Renal cortical epithelial cell (primary cell): ENCODE results near the gene COX6B1. TPM values are rescaled to one million over a fixed set of nuclear protein-coding genes. Genes with fewer than 3 reads are reported as not detected.
A peak's percentile ranks its signal among the peaks of the same experiment; 100 is the strongest.
"Not testable (repeated sequence)": the region's sequence is repeated elsewhere in the genome, so short reads cannot be mapped to it uniquely, and the experiment has no call there.

Experiments used
- DNase-seq: peaks from one replicate; pipeline ENCODE4 v3.0.0-alpha.2; 2011; ENCODE audit warnings: low read depth
- total RNA-seq: library from RNA; depleted of rRNA; stranded (reverse); fragments of >200 nt; gene quantifications from 2 replicates; pipeline ENCODE4 v1.2.3, GENCODE V29; 2014

Gene COX6B1
- total RNA-seq, 1 donor from 2014 or later: 385 TPM

DNA sequence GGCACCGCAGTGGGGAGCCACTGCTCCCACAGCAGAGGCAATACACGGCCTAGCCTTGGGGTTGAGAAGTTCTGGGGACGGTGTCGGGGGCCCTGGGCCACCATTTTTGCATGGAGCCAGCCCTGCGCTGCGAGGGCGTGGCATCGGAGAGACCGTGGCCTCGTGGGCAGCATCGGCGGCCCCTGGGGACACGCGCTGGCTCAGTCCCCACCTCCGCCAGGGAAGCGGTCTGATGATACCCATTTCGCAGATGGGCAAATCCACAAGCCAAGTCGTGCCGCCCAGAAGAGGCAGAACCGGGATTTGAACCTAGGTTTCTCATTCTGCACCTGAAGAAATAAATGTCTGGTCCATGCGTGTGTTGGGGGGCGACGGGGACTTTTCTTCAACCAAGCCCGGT, 17.0 kb downstream of the COX6B1 start:
- DNase-seq: no peak

DNA sequence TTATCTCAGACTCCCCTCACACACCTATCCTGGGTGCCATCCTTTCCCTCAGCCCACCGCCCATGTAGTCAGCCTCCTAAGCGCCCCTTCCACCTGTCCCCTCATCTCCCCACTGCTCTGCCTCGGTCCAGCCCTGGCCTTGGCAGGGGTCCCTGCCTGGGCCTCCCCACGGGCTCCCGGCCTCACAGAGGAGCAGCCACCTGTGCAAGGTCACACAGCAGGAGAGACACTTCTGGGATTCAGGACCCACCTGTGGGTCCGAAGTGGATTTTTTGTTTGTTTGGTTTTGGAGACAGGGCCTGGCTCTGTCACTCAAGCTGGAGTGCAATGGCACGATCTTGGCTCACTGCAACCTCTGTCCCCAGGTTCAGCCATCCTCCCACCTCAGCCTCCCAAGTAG, 17.5 kb downstream of the COX6B1 start:
- no peak for DNase-seq

DNA sequence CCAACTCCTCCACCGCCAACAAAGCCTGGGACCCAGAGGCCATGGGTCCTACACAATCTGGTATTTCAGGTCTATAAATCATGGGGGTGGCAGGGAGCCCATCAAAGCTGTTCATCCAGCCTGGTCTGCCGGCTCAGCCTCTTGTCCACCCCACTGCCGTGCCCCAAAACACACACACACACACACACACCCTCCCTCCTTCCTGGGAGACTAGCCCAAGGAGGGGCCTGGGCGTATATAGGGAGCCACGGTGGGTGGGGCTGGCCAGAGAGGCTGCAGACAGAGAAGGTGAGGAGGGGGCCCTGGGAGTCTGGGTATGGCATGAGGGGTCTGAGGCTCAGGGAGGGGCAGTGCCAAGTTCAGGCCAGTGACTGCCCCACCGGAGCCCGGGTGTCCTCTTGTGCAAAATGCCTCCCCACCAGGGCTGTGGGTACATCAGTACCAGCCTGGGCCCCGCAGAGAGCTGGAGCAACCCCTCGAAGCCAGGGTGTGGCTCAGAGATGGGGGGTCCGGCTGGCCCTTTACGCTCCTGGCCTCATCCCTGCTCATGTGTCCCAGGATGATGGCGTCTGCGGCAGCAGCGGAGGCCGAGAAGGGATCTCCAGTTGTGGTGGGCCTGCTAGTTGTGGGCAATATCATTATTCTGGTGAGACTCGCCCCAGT, 18.3 kb downstream of the COX6B1 start, which contains the start of gene UPK1A:
Gene UPK1A, plus strand, starts transcription at position 267 of the 663 bp plus-strand sequence. Its CDS starts 296 bp downstream, at position 563.
- no peak for DNase-seq

DNA sequence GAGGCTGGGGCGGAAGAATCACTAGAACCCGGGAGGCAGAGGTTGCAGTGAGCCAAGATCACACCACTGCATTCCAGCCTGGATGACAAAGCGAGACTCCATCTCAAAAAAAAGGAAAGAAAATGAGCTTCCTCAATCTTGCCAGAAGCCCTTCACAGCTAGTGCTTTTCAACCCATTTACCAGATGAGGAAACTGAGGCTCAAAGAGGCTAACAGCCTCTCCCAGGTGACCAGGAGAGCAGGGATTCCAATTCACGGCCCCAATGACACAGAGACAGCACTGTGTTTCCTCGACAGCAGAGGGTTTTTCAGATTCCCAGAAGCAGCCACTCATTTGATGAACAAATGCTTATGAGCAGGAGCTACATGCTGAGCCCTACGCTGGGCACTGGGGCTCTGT, 21.4 kb downstream of the COX6B1 start:
- no peak for DNase-seq

DNA sequence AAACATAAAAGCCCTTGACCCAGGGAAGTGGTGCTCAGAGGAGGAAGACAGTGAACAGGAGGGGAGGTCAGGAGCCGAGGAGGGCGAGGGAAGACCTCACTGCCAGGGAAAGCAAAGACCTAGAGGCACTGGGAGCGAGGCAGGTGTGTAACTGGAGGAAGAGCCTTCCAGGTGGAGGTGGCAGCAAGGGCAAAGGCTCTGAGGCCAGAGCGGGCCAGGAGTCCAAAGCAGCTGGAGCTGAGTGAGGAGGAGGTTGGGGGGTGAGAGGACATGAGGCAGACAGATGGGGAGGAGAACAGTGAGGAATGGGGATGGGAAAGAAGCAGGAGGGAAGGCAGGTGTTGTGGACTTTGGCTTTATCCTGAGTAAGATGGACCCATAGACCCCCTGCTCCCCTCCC, 21.9 kb downstream of the COX6B1 start:
- DNase-seq: no peak

DNA sequence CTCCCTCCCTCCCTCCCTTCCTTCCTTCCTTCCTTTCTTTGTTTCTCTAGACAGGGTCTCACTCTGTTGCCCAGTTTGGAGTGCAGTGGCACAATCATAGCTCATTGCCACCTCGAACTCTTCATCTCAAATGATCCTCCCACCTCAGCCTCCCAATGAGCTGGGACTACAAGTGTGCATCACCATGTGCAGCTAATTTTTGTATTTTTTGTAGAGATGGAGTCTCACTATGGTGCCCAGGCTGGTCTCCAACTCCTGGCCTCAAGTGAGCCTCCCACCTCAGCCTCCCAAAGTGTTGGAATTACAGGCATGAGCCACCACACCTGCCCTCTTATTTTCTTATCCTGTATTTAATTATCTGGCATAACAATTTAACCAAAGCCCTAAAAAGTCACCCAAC, 22.6 kb downstream of the COX6B1 start:
- no peak for DNase-seq

DNA sequence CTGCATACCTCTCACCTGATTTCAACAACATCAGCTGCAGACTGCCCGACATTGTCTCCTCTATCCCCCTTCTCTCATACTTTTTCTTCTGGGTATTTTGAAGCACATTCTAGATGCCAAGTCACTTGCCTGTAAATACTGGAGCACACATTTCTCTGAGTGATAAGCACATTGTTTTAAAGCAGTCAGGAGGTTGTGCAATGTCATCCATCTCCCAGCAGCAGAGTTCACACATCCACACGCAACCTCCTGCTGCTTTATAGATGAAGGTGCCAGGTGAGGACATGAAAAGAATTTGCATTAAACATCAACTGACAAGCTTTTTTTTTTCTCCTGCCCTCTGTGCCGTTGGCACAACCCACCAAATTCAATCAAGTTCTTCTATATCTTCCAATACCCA, 23.7 kb downstream of the COX6B1 start:
- DNase-seq: peak; percentile 48

DNA sequence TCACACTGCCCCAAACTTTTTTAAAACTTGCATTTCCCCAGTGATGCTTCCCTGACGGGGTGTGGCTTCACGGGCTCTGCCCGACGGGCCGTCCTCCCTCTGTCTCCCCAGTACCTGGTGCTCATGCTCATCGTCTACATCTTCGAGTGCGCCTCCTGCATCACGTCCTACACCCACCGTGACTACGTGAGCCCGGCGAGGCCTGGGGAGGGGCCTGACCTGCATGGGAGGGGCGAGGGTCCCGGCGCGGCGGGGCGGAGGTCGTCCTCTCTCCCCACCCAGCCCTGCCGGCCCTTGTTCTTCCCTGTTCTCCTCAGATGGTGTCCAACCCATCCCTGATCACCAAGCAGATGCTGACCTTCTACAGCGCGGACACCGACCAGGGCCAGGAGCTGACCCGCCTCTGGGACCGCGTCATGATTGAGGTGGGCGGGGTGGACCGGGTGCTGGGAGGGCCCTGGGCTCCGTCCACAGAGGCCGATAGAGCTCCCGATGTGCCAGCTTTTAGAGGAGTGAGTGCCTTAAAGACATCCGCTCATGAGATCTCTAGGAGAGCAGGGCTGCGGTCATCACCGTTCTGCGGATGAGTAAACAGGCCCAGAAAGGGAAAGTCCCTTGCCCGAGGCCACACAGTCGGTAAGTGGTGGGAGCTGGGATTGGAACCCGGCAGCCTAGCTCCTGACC, 25.1 kb downstream of the COX6B1 start:
- peak; percentile 58 for DNase-seq

DNA sequence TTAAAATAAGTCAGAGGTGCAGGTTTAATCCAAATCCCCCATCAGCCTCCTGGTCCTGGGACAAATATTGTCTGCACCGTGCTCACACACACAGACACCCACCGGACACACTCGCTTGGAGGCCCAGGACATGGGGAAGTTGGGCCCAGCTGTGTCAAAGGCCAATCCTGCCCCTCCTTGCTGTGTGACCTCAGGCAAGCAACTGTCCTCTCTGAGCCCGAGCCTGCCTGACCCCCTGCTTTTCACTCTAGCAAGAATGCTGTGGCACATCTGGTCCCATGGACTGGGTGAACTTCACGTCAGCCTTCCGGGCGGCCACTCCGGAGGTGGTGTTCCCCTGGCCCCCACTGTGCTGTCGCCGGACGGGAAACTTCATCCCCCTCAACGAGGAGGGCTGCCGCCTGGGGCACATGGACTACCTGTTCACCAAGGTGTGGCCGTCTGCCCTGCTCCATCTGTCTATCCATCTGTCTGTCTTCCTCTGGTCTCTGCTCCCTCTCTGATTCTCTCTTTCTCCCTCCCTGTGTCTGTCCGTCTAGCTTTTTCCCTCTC, 27.5 kb downstream of the COX6B1 start:
- no peak for DNase-seq

DNA sequence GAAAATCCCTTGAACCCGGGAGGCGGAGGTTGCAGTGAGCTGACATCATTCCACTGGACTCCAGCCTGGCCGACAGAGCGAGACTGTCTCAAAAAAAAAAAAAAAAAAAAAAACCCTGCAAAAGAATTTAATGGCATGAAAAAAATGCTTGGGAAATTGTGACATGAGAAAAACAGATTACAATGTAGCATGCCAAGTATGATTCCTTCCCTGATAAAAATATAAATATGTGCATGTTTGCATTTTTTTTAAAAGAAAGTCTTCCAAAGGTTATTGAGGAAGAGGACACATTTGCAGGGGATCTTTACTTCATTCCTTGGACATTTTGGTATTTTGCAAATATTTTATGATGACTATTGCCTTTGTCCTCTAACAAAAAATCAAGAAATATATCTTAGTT, 41.7 kb downstream of the COX6B1 start:
- no peak for DNase-seq

DNA sequence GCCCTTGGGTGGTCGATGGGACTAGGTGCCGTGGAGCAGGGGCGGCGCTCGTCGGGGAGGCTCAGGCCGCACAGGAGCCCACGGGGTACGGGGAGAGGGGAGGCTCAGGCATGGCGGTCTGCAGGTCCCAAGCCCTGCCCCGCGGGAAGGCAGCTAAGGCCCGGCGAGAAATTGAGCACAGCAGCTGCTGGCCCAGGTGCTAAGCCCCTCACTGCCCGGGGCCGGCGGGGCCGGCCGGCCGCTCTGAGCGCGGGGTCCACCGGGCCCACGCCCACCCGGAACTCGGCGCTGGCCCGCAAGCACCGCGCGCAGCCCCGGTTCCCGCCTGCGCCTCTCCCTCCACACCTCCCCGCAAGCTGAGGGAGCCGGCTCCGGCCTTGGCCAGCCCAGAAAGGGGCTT, 43.0 kb downstream of the COX6B1 start:
- not testable (repeated sequence) for DNase-seq

DNA sequence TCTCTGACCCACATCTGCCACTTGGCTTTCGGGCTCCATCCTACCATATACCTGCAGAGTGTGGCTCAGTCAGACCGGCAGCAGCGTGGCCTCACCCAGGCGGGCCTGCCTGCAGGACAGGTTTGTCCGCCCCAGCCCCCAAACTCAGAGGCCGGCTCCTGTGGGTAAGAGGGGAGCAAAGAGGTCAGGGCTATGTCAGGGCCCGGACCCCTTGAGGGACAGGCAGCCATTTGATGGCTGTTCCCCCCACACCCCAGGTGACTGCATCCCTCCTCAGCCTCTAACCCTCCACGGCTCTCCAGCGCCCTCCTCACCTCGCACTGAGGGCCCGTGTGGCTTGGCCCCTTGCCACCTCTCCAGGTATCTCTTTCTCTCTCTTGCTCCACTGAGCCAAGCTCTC, 43.9 kb downstream of the COX6B1 start:
- DNase-seq: no peak

DNA sequence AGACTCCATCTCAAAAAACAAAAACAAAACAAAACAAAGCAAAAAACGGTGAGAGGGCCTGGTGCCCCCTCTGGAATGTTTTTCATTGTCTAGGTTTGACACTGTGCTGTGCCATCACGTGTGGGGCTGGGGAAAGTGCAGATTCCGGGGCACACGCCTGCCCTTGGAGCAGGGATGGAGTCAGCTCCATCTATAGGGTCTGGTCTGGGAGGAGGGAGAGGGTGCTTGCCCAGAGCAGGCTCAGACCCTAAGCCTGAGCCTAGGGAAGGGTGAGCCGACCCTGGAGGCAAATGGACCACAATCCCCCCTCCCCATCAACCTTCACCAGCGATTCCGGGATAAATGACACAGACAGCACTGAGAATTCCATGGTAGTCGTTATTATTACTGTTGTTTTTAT, 45.3 kb downstream of the COX6B1 start:
- no peak for DNase-seq

DNA sequence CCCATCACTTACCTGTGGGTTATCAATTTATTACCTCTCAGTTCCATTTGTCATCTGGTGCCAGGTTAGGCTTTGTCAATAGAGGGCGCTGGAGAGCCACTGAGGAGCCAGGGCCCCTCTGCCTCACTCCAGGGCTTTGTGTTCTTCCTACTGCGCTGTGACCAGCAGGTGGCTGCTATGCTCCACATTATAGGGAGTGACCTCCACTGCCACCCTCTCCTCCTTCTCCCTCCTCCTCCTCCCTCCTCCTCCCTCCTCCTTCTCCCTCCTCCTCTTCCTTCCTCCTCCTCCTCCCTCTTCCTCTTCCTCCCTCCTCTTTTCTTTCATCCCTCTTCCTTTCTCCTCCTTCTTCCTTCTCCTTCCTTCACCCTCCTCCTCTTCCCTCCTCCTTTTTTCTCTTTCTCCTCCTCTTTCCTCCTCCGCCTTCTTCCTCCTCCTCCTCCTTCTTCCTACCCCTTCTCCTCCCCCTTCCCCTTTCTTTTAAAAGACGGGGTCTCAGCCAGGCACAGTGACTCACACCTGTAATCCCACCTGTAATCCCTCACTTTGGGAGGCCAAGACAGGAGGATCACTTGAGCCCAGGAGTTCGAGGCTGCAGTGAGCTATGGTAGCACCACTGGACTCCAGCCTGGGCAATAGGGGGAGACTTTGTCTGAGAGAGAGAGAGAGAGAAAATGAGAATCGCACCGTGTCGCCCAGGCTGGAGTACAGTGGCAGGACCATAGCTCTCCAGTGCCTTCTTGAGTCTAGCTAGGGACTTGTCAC, 45.9 kb downstream of the COX6B1 start:
- DNase-seq: peak; percentile 71

DNA sequence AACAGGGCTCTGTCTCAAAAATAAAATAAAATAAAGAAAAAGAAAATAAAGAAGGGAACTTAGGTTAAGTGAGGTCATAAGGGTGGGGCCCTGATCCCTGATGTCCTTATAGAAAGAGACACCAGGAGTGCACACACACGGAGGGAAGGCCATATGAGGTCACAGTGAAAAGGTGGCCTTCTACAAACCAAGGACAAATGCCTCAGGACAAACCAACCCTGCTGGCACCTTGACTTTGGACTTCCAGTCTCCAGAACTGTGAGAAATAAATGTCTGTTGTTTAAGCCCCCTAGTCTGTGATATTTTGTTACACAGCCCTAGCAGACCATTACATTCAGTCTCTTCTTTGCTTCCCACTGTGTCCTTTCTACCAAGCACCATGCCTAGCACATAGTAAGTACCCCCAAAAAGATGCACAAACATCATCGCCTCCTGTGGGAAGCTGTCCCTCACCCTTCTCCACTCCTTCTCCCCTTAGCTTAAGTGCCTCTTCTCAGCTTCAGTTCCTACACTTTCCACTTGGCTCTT, 47.8 kb downstream of the COX6B1 start:
- no peak for DNase-seq

DNA sequence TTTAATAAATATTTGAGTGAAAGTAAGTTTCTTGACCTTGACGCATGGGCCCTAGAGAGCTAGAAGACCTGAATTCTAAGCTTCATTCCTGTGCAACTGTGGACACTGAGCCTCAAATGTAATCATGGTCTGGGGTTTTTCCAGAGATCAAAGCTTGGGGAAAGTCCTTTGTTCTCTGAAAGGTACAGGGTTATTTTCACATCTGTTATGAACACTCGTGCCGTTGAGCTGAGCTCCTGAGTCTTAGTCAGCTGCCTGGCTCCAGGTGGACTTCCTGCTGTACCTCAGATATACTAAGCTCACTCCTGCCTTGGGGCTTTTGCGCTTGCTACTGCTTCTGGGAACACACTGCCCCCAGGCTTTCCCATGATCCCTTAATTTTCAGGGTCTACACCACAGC, 48.7 kb downstream of the COX6B1 start:
- DNase-seq: no peak

DNA sequence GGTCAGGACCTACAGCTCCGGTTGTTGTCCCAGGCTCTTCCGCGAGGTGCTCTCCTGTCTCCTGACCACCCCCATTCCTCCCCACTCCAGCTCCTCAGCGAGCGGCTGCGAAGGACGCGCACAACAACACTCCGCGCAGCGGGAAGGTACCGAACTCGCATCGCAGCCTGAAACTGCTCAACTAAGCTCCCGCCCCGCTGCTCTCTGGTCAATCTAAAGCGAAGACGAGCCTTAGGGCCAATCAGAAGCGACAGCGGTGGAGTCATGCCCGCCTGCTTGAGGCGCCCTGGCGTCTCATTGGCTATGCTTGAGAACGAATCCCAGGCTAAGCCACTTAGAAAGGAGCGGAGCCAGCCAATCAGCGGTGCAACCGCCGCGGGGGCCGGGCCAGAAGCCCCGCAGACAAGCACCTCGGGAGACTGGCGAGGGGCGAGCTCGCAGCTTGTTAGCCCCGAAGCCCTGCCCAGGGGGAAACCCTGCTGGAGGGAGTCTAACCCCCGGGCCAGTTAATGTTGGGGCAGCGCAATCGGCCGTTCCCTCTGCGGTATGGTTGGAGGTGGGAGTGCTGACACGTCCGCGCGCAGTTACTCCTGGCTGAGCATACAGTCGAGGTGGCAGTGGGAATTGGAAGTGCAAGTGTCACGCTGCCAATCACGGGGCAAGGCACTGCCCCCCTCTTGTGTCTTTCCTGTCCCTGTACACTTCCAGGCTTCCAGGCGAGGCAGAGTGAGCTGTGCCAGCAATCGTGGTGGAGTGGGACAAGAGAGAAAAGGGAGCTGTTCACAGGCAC, 54.3 kb downstream of the COX6B1 start:
- peak; percentile 95 for DNase-seq

DNA sequence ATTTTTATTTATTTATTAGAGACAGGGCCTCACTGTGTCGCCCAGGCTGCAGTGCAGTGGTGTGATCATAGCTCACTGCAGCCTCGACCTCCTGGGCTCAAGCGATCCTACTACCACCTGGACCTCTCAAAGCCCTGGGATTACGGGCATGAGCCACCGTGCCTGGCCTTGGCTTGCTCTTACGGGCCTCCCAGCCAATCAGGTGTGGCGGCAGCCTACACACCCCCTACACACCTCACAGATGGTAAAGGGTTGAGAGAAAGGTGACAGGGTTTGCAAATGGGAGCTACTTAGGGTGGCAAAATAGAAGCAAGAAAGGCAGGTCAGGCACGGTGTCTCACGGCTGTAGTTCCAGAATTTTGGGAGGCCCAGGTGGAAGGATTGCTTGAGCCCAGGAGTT, 55.2 kb downstream of the COX6B1 start:
- no peak for DNase-seq

DNA sequence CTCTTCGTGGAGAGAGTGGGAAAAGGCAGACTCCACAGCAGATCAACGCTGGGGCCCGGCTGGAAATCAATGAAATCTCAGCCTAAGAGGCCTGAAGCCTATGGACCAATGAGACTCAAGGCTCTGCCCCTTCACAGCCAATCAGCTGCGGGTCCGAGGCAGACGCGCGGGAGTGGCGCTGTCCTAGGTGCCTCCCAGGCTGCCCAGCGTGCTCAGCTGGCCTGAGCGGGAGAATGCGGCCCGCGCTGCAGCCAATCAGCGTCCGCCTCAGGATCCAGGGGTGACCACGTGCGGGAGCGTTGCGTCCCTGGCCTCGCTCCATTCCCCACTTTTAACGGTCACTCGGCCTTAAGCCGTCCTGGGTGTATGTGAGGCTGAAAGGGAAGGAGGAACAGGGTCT, 56.1 kb downstream of the COX6B1 start, which contains the start of gene ZBTB32:
Gene ZBTB32, plus strand, starts transcription at position 341 of the 400 bp plus-strand sequence. CDS start 10,069 bp downstream, outside the sequence.
- peak; percentile 40 for DNase-seq
